Measurements from ENCODE around the gene LY9.

DNA sequence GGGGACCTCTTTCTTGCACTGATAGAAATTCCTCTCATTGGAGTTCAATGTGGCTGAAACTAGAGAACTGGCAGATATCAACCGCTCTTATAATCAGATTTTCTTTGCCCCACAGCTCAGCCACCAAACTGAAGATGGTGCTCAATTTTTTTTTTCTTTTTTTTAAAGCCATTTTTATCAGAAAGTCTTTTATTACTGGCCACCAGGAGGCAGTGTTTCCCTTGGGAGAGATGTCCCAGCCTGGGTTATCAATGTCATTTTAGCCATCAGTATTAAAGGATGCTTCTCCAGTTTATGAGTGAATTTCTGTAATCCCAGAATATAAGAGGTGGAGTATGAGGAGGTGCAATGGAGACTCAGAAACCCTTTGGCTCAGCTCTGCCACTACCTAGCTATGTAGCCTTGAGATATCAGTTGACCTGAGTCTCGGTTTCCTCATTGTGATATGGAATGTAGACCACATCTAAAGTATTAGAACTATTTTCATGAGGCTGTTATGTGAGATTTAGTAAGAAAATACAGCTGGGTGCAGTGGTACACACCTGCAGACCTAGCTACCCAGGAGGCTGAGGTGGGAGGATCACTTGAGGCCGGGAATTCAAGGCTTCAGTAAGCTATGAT lies 39.1 kb downstream of the LY9 start:
- TF ChIP-seq, protein P1, sequence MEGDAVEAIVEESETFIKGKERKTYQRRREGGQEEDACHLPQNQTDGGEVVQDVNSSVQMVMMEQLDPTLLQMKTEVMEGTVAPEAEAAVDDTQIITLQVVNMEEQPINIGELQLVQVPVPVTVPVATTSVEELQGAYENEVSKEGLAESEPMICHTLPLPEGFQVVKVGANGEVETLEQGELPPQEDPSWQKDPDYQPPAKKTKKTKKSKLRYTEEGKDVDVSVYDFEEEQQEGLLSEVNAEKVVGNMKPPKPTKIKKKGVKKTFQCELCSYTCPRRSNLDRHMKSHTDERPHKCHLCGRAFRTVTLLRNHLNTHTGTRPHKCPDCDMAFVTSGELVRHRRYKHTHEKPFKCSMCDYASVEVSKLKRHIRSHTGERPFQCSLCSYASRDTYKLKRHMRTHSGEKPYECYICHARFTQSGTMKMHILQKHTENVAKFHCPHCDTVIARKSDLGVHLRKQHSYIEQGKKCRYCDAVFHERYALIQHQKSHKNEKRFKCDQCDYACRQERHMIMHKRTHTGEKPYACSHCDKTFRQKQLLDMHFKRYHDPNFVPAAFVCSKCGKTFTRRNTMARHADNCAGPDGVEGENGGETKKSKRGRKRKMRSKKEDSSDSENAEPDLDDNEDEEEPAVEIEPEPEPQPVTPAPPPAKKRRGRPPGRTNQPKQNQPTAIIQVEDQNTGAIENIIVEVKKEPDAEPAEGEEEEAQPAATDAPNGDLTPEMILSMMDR (IDR thresholded peaks at IDR 0.05), result peak; percentile 92
- TF ChIP-seq ZFX (IDR thresholded peaks at IDR 0.05; ENCODE audit: borderline replicate concordance), result no peak
